Measurements from ENCODE around the gene AGMO.
"Not testable (repeated sequence)": the region's sequence is repeated elsewhere in the genome, so short reads cannot be mapped to it uniquely, and the experiment has no call there.

AGMO gene

GRCh38 chr7:15306296-15306695 is 255.5 kb downstream of the AGMO start:
- no peak for DNase-seq

GRCh38 chr7:15305002-15305600 is 256.7 kb downstream of the AGMO start:
- peak; percentile 11 for DNase-seq

GRCh38 chr7:15303357-15303756 is 258.5 kb downstream of the AGMO start:
- no peak for DNase-seq

- DNase-seq: not testable (repeated sequence)
Observed at GRCh38 chr7:15300986-15301385, 260.8 kb downstream of the AGMO start.

GRCh38 chr7:15292138-15292537 is 269.7 kb downstream of the AGMO start:
- no peak for DNase-seq

GRCh38 chr7:15291699-15292098 is 270.1 kb downstream of the AGMO start:
- DNase-seq: no peak

- no peak for DNase-seq
Observed at GRCh38 chr7:15288741-15289140, 273.1 kb downstream of the AGMO start.

GRCh38 chr7:15284396-15284795 is 277.4 kb downstream of the AGMO start:
- DNase-seq: no peak

GRCh38 chr7:15280078-15280733 is 281.6 kb downstream of the AGMO start:
- DNase-seq: no peak

- DNase-seq: no peak
Observed at GRCh38 chr7:15279640-15280039, 282.2 kb downstream of the AGMO start.

GRCh38 chr7:15257689-15258088 is 304.1 kb downstream of the AGMO start:
- DNase-seq: no peak

- DNase-seq: no peak
Observed at GRCh38 chr7:15252181-15252580, 309.6 kb downstream of the AGMO start.

GRCh38 chr7:15248514-15248913 is 313.3 kb downstream of the AGMO start:
- no peak for DNase-seq

GRCh38 chr7:15245831-15246230 is 316.0 kb downstream of the AGMO start:
- DNase-seq: no peak

GRCh38 chr7:15239801-15240200 is 322.0 kb downstream of the AGMO start:
- DNase-seq: no peak

- DNase-seq: no peak
Observed at GRCh38 chr7:15236952-15237351, 324.9 kb downstream of the AGMO start.

GRCh38 chr7:15234431-15234830 is 327.4 kb downstream of the AGMO start:
- no peak for DNase-seq

GRCh38 chr7:15228831-15229230 is 333.0 kb downstream of the AGMO start:
- DNase-seq: no peak

- DNase-seq: no peak
Observed at GRCh38 chr7:15225981-15226380, 335.8 kb downstream of the AGMO start.

GRCh38 chr7:15219758-15220157 is 342.1 kb downstream of the AGMO start:
- DNase-seq: no peak

- DNase-seq: no peak
Observed at GRCh38 chr7:15218261-15218660, 343.6 kb downstream of the AGMO start.

GRCh38 chr7:15215616-15216015 is 346.2 kb downstream of the AGMO start:
- DNase-seq: no peak

GRCh38 chr7:15214976-15215375 is 346.8 kb downstream of the AGMO start:
- DNase-seq: no peak

- no peak for DNase-seq
Observed at GRCh38 chr7:15213093-15213492, 348.7 kb downstream of the AGMO start.

GRCh38 chr7:15209429-15209828 is 352.4 kb downstream of the AGMO start:
- DNase-seq: no peak
